Duodenal mucosa (tissue), 2 donors: Measurements from ENCODE around the gene PALM.
"Not testable (repeated sequence)": the region's sequence is repeated elsewhere in the genome, so short reads cannot be mapped to it uniquely, and the experiment has no call there.

Experiments used
- H3K27ac ChIP-seq: one replicate; pipeline ENCODE4 v1.7.0; 2013; ENCODE audit warnings: low read depth, low read length
- H3K27me3 ChIP-seq, 2 donors: one replicate each; pipeline ENCODE4 v1.7.0; 2013; ENCODE audit warnings: low read length in 2 of 2, control low read depth in 1 of 2; ENCODE audit not compliant: insufficient read depth in 2 of 2, control insufficient read depth in 1 of 2
- H3K36me3 ChIP-seq, 2 donors: one replicate each; pipeline ENCODE4 v1.7.0; 2013; ENCODE audit warnings: low read length in 2 of 2, control low read depth in 1 of 2; ENCODE audit not compliant: insufficient read depth in 2 of 2, control insufficient read depth in 1 of 2
- H3K4me1 ChIP-seq, 2 donors: one replicate each; pipeline ENCODE4 v1.7.0; 2013; ENCODE audit warnings: low read length in 2 of 2, control low read depth in 1 of 2; ENCODE audit not compliant: insufficient read depth in 2 of 2, control insufficient read depth in 1 of 2
- H3K4me3 ChIP-seq, 2 donors: one replicate each; pipeline ENCODE4 v1.7.0; 2013; ENCODE audit warnings: low read length in 2 of 2, low read depth in 1 of 2
- H3K9ac ChIP-seq, 2 donors: one replicate each; pipeline ENCODE4 v1.7.0; 2013; ENCODE audit warnings: low read length in 2 of 2, low read depth in 1 of 2
- H3K9me3 ChIP-seq, 2 donors: one replicate each; pipeline ENCODE4 v1.7.0; 2013; ENCODE audit warnings: low read length in 2 of 2, control low read depth in 1 of 2; ENCODE audit not compliant: control insufficient read depth in 1 of 2

PALM gene

GRCh38 chr19:722553-723101, 13.9 kb downstream of the PALM start:
- no peak overlapping the region for H3K9ac ChIP-seq
- H3K4me3 ChIP-seq = no peak overlapping the region
- no peaks in the 10 kb centered on the region for H3K4me1 ChIP-seq
- H3K9me3 ChIP-seq = no peaks in the 10 kb centered on the region
- no peaks in the 10 kb centered on the region for H3K36me3 ChIP-seq
- H3K27ac ChIP-seq = no peak overlapping the region
- peaks cover 0 to 15% of the 10 kb centered on the region in 2 donors for H3K27me3 ChIP-seq

- Histone ChIP-seq H3K9ac (no peak overlapping the region), H3K27me3 (peaks cover 0 to 13% of the 10 kb centered on the region in 2 donors), H3K9me3 (no peaks in the 10 kb centered on the region), H3K4me3 (no peak overlapping the region), H3K4me1 (no peaks in the 10 kb centered on the region), H3K27ac (no peak overlapping the region), H3K36me3 (no peaks in the 10 kb centered on the region)
Measured at GRCh38 chr19:723247-723646, 14.5 kb downstream of the PALM start.

GRCh38 chr19:723714-724113, 15.0 kb downstream of the PALM start:
- no peak overlapping the region for H3K9ac ChIP-seq
- no peaks in the 10 kb centered on the region for H3K4me1 ChIP-seq
- H3K27me3 ChIP-seq = peaks cover 0 to 9% of the 10 kb centered on the region in 2 donors
- no peaks in the 10 kb centered on the region for H3K36me3 ChIP-seq
- H3K27ac ChIP-seq = no peak overlapping the region
- no peaks in the 10 kb centered on the region for H3K9me3 ChIP-seq
- H3K4me3 ChIP-seq = no peak overlapping the region

- Histone ChIP-seq H3K9ac (no peak overlapping the region), H3K27me3 (no peaks in the 10 kb centered on the region), H3K9me3 (no peaks in the 10 kb centered on the region), H3K4me1 (no peaks in the 10 kb centered on the region), H3K4me3 (no peak overlapping the region), H3K36me3 (no peaks in the 10 kb centered on the region), H3K27ac (no peak overlapping the region)
Measured at GRCh38 chr19:725461-726089, 16.8 kb downstream of the PALM start.

- Histone ChIP-seq H3K4me3 (no peak overlapping the region), H3K9me3 (no peaks in the 10 kb centered on the region), H3K27ac (peak overlapping the region; percentile 50), H3K36me3 (no peaks in the 10 kb centered on the region), H3K27me3 (no peaks in the 10 kb centered on the region), H3K9ac (no peak overlapping the region), H3K4me1 (no peaks in the 10 kb centered on the region)
Measured at GRCh38 chr19:726993-727956, 18.5 kb downstream of the PALM start.

- no peak overlapping the region for H3K9ac ChIP-seq
- no peaks in the 10 kb centered on the region for H3K36me3 ChIP-seq
- H3K27me3 ChIP-seq = no peaks in the 10 kb centered on the region
- no peak overlapping the region for H3K4me3 ChIP-seq
- no peaks in the 10 kb centered on the region for H3K9me3 ChIP-seq
- no peaks in the 10 kb centered on the region for H3K4me1 ChIP-seq
- H3K27ac ChIP-seq = peak overlapping the region; percentile 50
Measured at GRCh38 chr19:728011-728410, 19.3 kb downstream of the PALM start.

GRCh38 chr19:729564-729963, 20.8 kb downstream of the PALM start:
- not testable (repeated sequence) for H3K9me3 ChIP-seq, H3K36me3 ChIP-seq, H3K27ac ChIP-seq

GRCh38 chr19:729965-730668, 21.4 kb downstream of the PALM start:
- peaks cover 0 to 3% of the 10 kb centered on the region in 2 donors for H3K4me1 ChIP-seq
- H3K9ac ChIP-seq = no peak overlapping the region
- no peaks in the 10 kb centered on the region for H3K36me3 ChIP-seq
- H3K27me3 ChIP-seq = no peaks in the 10 kb centered on the region
- H3K4me3 ChIP-seq = no peak overlapping the region
- no peaks in the 10 kb centered on the region for H3K9me3 ChIP-seq
- H3K27ac ChIP-seq = no peak overlapping the region

More at GRCh38 chr19:729564-729963, 20.8 kb downstream of the PALM start:
- H3K9ac ChIP-seq, H3K4me3 ChIP-seq, H3K4me1 ChIP-seq, H3K27me3 ChIP-seq: not testable (repeated sequence)

- Histone ChIP-seq H3K27me3 (no peaks in the 10 kb centered on the region), H3K9ac (no peak overlapping the region), H3K36me3 (no peaks in the 10 kb centered on the region), H3K4me1 (peaks cover 0 to 3% of the 10 kb centered on the region in 2 donors), H3K9me3 (no peaks in the 10 kb centered on the region), H3K27ac (no peak overlapping the region), H3K4me3 (no peak overlapping the region)
Measured at GRCh38 chr19:731000-731399, 22.3 kb downstream of the PALM start.
